ENCODE results near the gene HACD3. TPM values are rescaled to one million over a fixed set of nuclear protein-coding genes. Genes with fewer than 3 reads are reported as not detected.

The HACD3 gene
- total and polyA plus RNA-seq, 2 of the 13 experiments (the other 11 are each of a cell fraction or from before 2014, with no cell fraction given): 73.6 to 161 TPM

DNA sequence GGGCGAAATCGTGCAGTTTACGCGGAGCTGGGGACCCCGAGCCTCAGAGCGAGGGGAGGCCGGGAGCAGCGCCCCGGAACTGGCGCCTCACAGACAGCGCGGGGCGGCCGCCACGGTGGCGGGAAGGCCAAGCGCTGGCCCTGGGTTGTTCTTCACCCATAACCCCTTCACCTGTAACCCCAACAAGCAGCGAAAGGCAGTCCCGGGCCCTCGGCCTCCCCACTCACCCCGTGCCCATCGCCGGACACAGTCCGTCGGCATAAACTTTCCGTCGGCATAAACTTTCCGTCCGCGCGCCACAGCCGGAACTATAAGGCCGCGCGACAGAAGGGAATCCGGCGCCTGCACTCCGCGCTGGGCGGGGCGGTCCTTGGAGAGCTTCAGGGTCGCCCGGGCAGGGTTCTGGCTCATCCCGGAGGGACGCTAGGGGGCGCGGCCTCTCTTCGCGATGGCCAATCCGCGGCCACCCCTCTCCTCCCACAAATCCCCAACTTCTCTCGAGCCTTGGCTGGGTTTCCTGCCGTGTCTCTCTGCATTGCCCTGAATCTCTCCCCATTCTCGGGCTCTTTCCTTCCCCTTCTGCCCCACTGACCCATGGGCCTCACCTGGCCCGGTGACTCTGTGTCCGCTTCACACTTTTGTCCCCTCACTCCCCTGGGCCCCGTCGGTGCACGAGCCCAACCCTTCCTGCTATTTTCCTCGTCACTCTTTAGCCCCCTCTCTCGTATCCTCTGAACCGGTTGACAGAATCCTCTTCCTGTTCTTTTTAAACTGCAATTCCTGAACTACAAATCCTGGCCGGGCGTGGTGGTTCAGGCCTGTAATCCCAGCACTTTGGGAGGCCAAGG lies 80.8 kb downstream of the HACD3 start, which contains the start of gene INTS14 (continued):
- TF ChIP-seq, protein P1, sequence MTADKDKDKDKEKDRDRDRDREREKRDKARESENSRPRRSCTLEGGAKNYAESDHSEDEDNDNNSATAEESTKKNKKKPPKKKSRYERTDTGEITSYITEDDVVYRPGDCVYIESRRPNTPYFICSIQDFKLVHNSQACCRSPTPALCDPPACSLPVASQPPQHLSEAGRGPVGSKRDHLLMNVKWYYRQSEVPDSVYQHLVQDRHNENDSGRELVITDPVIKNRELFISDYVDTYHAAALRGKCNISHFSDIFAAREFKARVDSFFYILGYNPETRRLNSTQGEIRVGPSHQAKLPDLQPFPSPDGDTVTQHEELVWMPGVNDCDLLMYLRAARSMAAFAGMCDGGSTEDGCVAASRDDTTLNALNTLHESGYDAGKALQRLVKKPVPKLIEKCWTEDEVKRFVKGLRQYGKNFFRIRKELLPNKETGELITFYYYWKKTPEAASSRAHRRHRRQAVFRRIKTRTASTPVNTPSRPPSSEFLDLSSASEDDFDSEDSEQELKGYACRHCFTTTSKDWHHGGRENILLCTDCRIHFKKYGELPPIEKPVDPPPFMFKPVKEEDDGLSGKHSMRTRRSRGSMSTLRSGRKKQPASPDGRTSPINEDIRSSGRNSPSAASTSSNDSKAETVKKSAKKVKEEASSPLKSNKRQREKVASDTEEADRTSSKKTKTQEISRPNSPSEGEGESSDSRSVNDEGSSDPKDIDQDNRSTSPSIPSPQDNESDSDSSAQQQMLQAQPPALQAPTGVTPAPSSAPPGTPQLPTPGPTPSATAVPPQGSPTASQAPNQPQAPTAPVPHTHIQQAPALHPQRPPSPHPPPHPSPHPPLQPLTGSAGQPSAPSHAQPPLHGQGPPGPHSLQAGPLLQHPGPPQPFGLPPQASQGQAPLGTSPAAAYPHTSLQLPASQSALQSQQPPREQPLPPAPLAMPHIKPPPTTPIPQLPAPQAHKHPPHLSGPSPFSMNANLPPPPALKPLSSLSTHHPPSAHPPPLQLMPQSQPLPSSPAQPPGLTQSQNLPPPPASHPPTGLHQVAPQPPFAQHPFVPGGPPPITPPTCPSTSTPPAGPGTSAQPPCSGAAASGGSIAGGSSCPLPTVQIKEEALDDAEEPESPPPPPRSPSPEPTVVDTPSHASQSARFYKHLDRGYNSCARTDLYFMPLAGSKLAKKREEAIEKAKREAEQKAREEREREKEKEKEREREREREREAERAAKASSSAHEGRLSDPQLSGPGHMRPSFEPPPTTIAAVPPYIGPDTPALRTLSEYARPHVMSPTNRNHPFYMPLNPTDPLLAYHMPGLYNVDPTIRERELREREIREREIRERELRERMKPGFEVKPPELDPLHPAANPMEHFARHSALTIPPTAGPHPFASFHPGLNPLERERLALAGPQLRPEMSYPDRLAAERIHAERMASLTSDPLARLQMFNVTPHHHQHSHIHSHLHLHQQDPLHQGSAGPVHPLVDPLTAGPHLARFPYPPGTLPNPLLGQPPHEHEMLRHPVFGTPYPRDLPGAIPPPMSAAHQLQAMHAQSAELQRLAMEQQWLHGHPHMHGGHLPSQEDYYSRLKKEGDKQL (CRISPR knock-in tag; IDR thresholded peaks at IDR 0.05; ENCODE audit: low read depth): peak; percentile 69; the same call in 1 of the 2 replicates
- no peak for TF ChIP-seq SMARCC2 (IDR thresholded peaks at IDR 0.05)
- no peak for TF ChIP-seq SIX1 (CRISPR knock-in tag; IDR thresholded peaks at IDR 0.05; ENCODE audit: borderline replicate concordance)
- peak; percentile 32 for TF ChIP-seq ZNF781 (CRISPR knock-in tag; IDR thresholded peaks at IDR 0.05; ENCODE audit: borderline replicate concordance, not compliant biosample characterization)
- peak; percentile 98 for TF ChIP-seq GATAD1 (CRISPR knock-in tag; IDR thresholded peaks at IDR 0.05)
- TF ChIP-seq, protein P2, sequence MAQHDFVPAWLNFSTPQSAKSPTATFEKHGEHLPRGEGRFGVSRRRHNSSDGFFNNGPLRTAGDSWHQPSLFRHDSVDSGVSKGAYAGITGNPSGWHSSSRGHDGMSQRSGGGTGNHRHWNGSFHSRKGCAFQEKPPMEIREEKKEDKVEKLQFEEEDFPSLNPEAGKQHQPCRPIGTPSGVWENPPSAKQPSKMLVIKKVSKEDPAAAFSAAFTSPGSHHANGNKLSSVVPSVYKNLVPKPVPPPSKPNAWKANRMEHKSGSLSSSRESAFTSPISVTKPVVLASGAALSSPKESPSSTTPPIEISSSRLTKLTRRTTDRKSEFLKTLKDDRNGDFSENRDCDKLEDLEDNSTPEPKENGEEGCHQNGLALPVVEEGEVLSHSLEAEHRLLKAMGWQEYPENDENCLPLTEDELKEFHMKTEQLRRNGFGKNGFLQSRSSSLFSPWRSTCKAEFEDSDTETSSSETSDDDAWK (CRISPR knock-in tag; IDR thresholded peaks at IDR 0.05): no peak
- peak; percentile 94 for TF ChIP-seq ARHGAP35 (CRISPR knock-in tag; IDR thresholded peaks at IDR 0.05; ENCODE audit: borderline replicate concordance)
- TF ChIP-seq, protein P3, sequence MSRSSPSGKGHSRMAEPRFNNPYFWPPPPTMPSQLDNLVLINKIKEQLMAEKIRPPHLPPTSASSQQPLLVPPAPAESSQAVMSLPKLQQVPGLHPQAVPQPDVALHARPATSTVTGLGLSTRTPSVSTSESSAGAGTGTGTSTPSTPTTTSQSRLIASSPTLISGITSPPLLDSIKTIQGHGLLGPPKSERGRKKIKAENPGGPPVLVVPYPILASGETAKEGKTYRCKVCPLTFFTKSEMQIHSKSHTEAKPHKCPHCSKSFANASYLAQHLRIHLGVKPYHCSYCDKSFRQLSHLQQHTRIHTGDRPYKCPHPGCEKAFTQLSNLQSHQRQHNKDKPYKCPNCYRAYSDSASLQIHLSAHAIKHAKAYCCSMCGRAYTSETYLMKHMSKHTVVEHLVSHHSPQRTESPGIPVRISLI (CRISPR knock-in tag; IDR thresholded peaks at IDR 0.05; ENCODE audit: borderline replicate concordance): peak; percentile 46; the same call in 1 of the 2 replicates
- peak; percentile 54; the same call in 1 of the 2 replicates for TF ChIP-seq ZNF460 (CRISPR knock-in tag; IDR thresholded peaks at IDR 0.05; ENCODE audit: borderline replicate concordance)
- TF ChIP-seq SRY (CRISPR knock-in tag; IDR thresholded peaks at IDR 0.05): peak; percentile 96
- TF ChIP-seq ZNF207 (IDR thresholded peaks at IDR 0.05; ENCODE audit: borderline replicate concordance): no peak
- TF ChIP-seq ZNF562 (CRISPR knock-in tag; IDR thresholded peaks at IDR 0.05; ENCODE audit: borderline replicate concordance): no peak
- TF ChIP-seq PTBP1 (IDR thresholded peaks at IDR 0.05; ENCODE audit: low read depth, low read length, poor library complexity, severe bottlenecking): peak; percentile 91
- peak; percentile 92 for TF ChIP-seq MXD4 (CRISPR knock-in tag; IDR thresholded peaks at IDR 0.05)
- peak; percentile 70 for TF ChIP-seq ZNF501 (CRISPR knock-in tag; IDR thresholded peaks at IDR 0.05)
- TF ChIP-seq HDAC2 (CRISPR knock-in tag; IDR thresholded peaks at IDR 0.05): peak; percentile 94
- TF ChIP-seq GFI1 (CRISPR knock-in tag; IDR thresholded peaks at IDR 0.05; ENCODE audit: borderline replicate concordance): peak; percentile 64; the same call in 1 of the 2 replicates
- TF ChIP-seq NFYC (CRISPR knock-in tag; IDR thresholded peaks at IDR 0.05): peak; percentile 74
- TF ChIP-seq, protein P4, sequence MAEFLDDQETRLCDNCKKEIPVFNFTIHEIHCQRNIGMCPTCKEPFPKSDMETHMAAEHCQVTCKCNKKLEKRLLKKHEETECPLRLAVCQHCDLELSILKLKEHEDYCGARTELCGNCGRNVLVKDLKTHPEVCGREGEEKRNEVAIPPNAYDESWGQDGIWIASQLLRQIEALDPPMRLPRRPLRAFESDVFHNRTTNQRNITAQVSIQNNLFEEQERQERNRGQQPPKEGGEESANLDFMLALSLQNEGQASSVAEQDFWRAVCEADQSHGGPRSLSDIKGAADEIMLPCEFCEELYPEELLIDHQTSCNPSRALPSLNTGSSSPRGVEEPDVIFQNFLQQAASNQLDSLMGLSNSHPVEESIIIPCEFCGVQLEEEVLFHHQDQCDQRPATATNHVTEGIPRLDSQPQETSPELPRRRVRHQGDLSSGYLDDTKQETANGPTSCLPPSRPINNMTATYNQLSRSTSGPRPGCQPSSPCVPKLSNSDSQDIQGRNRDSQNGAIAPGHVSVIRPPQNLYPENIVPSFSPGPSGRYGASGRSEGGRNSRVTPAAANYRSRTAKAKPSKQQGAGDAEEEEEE (CRISPR knock-in tag; IDR thresholded peaks at IDR 0.05; ENCODE audit: borderline replicate concordance): no peak; the same call in 1 of the 2 replicates

Measured in HepG2 (cell line).